ENCODE measurements around the gene REEP2. TPM values are rescaled to one million over a fixed set of nuclear protein-coding genes. Genes with fewer than 3 reads are reported as not detected.

Gene REEP2
- total RNA-seq, 2 experiments from 2014 or later = 1.8 to 2.2 TPM

DNA sequence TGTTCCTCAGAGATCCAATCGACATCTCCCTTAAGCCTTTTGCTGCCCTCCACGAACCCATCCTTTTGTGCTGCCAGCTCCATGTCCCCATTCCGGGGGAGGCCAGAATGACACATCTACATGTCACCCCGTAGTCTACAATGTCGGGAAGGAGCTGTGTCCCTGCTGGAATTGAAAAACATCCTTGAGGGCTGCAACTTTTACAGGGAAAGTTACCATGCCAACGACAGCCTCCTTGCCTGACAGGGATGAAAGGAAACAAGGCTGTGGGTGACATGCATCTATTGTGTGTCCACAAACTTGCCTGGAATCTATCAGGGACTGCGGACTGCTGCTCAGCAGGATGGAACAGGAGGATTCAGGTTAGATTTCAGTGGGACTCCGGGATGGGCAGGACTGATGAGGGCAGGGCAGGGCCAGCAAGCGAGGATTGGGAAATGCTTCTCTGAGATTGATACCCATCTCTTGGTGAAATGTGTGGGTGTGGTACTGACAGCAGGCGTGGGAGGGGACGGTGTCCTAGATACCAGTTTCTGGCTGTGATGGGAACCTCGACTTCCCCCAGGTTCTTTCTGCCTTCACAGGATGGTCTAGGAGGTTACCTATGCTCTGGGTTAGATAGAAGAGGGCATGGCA, 51.9 kb downstream of the REEP2 start:
- intact Hi-C loops (cut with micrococcal nuclease) = no loop called here
- CTCF ChIA-PET = interaction anchor here (0.6 to 1.8 kb wide), 4 partner anchors 9 to 76 kb away, joined by 3 to 8 read pairs (median 4); no protein-coding TSS in a partner anchor
- peak overlapping the region; percentile 34 for H3K4me3 Mint-ChIP-seq
- H3K36me3 Mint-ChIP-seq (ENCODE audit: low read depth) = no peaks in the 10 kb centered on the region
- no peak overlapping the region for H3K27ac Mint-ChIP-seq
- peaks cover 11% of the 10 kb centered on the region for H3K4me1 Mint-ChIP-seq (ENCODE audit: low read depth)
- peaks cover 11% of the 10 kb centered on the region for H3K27me3 Mint-ChIP-seq (ENCODE audit: low read depth)
- H3K9me3 Mint-ChIP-seq = no peaks in the 10 kb centered on the region
- DNase-seq = no peak

DNA sequence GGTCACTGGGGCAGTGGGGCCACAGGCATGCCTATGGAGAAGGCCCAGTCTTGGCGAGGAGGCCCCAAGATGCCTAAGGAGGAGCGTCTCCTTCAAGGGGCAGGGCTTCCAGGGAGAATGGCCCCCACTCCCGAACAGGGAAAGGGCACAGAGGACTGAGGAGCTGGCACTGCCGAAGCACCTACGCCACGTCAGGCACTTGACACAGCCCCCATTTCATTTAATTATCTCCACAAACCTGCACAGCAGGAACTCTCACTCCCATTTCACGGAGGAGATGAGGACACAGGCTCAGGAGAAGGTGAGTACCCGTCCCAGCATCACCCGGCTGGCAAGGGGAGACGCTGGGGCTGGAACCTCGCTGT, 52.4 kb downstream of the REEP2 start:
- Mint-ChIP-seq H3K27ac (no peak overlapping the region), H3K9me3 (no peaks in the 10 kb centered on the region), H3K36me3 (ENCODE audit: low read depth) (no peaks in the 10 kb centered on the region), H3K4me1 (ENCODE audit: low read depth) (peaks cover 11% of the 10 kb centered on the region), H3K4me3 (peak overlapping the region; percentile 34), H3K27me3 (ENCODE audit: low read depth) (peaks cover 11% of the 10 kb centered on the region)
- intact Hi-C loops (cut with micrococcal nuclease) = no loop called here
- CTCF ChIA-PET = interaction anchor here (0.6 kb wide), 1 partner anchor 76 kb away, joined by 3 read pairs; no protein-coding TSS in a partner anchor
- DNase-seq = no peak

DNA sequence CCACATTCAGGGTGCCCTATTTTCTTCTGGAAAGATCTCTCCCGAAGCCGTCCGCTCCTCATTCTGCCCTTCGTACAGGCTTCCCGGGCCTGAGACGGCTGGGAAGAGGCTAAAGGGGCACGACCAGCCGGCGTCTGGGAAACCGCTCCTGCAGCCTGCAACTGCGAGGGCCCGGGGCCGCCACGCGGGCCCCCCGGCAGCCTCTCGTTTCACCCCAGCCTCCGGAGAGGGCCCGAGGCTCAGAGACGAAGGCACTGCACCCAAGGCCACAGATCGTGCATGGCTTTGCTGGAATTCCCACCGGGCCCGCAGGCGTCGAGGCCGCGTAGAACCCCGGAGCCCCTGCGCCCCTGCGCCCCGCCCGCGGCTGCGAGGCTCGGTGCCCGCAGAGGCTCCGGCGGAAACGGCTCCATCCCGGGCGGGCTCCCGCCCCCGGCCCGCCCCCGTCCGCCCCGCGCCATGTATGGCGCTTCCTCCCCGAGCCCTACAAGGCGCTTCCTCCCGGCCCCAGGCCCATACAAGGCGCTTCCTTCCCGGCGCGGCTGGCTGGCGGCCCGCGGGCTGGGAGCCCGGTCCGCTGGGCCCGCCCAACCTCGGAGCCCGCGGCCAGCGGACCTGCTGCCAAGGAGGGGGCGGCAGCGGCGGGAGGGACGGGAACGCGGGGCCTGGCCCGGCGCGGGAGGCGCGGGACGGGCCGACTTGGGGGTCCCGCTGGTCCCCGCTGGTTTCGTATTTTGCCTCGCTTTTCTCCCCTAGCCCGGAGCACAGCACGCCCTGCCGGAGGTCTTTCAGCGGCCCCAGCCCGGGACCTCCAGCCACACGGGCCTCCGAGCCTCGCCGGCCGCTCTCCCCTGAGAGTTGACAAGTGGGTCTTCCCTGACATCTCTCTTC, 53.1 kb downstream of the REEP2 start:
- Mint-ChIP-seq H3K9me3 (no peaks in the 10 kb centered on the region), H3K4me1 (ENCODE audit: low read depth) (peaks cover 11% of the 10 kb centered on the region), H3K27ac (no peak overlapping the region), H3K4me3 (peak overlapping the region; percentile 89), H3K27me3 (ENCODE audit: low read depth) (peaks cover 11% of the 10 kb centered on the region), H3K36me3 (ENCODE audit: low read depth) (no peaks in the 10 kb centered on the region)
- CTCF ChIA-PET = interaction anchor here (1.6 kb wide), 1 partner anchor 42 kb away, joined by 12 read pairs; no protein-coding TSS in a partner anchor
- peak; percentile 85 for DNase-seq
- intact Hi-C loops (cut with micrococcal nuclease) = loop anchor here (1.0 to 2.0 kb wide), 5 partner anchors 27 to 314 kb away; partner anchors contain the start of genes BRD8, CDC23, CDC25C and EGR1

DNA sequence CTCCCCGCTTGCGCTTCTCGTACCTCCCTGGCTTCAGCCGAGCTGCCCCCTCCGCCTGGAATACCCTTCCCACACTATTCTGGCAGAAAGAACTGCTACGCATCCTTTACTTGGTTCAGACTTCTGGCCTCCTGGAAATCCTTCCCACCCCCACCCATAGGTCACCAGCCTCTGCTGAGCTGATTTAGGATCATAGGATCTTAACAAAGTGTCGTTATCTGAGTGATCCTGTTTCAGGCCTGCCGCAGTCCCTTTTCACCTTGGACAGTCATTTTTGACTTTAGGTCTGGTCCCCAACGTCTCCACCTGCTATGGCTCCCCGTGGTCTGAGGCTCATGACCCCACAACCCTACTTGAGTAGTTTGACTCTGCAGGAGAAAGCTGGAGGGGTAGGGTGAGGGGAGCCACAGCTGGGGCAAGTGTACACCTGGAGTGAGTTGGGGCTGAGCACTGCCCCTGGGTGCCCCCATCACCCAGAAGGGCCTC, 53.7 kb downstream of the REEP2 start:
- no peak for DNase-seq
- intact Hi-C loops (cut with micrococcal nuclease) = loop anchor here (1.0 to 2.0 kb wide), 5 partner anchors 27 to 314 kb away; partner anchors contain the start of genes BRD8, CDC23, CDC25C and EGR1
- Mint-ChIP-seq H3K4me3 (peak overlapping the region; percentile 89), H3K27me3 (ENCODE audit: low read depth) (peaks cover 11% of the 10 kb centered on the region), H3K36me3 (ENCODE audit: low read depth) (no peaks in the 10 kb centered on the region), H3K27ac (no peak overlapping the region), H3K9me3 (no peaks in the 10 kb centered on the region), H3K4me1 (ENCODE audit: low read depth) (peaks cover 11% of the 10 kb centered on the region)
- CTCF ChIA-PET = interaction anchor here (0.7 to 2.4 kb wide), 6 partner anchors 11 to 50 kb away, joined by 3 to 12 read pairs (median 6); partner anchors contain the start of genes EGR1 and ETF1

DNA sequence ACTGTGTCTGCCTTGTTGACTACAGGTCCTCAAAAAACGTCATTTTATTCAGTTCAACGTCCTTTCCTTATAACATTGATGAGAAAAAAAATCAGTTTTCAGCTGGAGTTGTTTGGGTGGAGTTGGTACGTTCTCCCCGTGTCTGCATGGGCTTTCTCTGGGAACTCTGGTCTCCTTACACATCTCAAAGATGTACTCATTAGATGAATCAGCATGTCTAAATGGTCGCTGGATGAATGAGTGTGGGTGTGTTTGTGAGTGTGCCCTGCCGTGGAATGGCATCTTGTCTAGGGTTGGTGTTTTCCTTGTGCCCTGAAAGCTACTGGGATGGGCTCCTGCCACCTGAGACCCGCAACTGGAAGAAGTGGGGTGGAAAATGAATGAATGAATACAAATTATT, 56.5 kb downstream of the REEP2 start:
- DNase-seq = no peak
- no peak overlapping the region for H3K4me3 Mint-ChIP-seq
- no peak overlapping the region for H3K27ac Mint-ChIP-seq
- no peaks in the 10 kb centered on the region for H3K36me3 Mint-ChIP-seq (ENCODE audit: low read depth)
- intact Hi-C loops (cut with micrococcal nuclease) = no loop called here
- H3K27me3 Mint-ChIP-seq (ENCODE audit: low read depth) = peaks cover 8% of the 10 kb centered on the region
- CTCF ChIA-PET = interaction anchor here (0.5 to 0.8 kb wide), 2 partner anchors 45 to 53 kb away, joined by 3 to 6 read pairs; no protein-coding TSS in a partner anchor
- no peaks in the 10 kb centered on the region for H3K9me3 Mint-ChIP-seq
- H3K4me1 Mint-ChIP-seq (ENCODE audit: low read depth) = peaks cover 11% of the 10 kb centered on the region

Other genes starting within 250 kb of the REEP2 start
- gene CDC23, start 225.7 kb upstream of the REEP2 start, total RNA-seq = 10 to 100 TPM; 44.3 to 47.2 TPM
- not detected for gene GFRA3, start 164.4 kb upstream of the REEP2 start, total RNA-seq
- 10 to 100 TPM; 23.2 to 26.6 TPM for gene CDC25C, start 107.3 kb upstream of the REEP2 start, total RNA-seq
- 10 to 100 TPM; 20.7 to 21.8 TPM for gene FAM53C, start 100.8 kb upstream of the REEP2 start, total RNA-seq
- gene KDM3B, start 86.4 kb upstream of the REEP2 start, total RNA-seq = 10 to 100 TPM; 33.4 to 36.2 TPM
- 10 to 100 TPM; 20.4 to 20.7 TPM for gene EGR1, start 26.4 kb downstream of the REEP2 start, total RNA-seq
- gene ETF1, start 104.2 kb downstream of the REEP2 start, total RNA-seq = 100 to 1,000 TPM in 1 of 2 experiments, 10 to 100 TPM in 1; 99.8 to 107 TPM
- gene HSPA9, start 136.3 kb downstream of the REEP2 start, total RNA-seq = 100 to 1,000 TPM; 457 to 472 TPM